Measurements from ENCODE around the gene RNU6-9.
A peak's percentile ranks its signal among the peaks of the same experiment; 100 is the strongest.

RNU6-9 gene

DNA sequence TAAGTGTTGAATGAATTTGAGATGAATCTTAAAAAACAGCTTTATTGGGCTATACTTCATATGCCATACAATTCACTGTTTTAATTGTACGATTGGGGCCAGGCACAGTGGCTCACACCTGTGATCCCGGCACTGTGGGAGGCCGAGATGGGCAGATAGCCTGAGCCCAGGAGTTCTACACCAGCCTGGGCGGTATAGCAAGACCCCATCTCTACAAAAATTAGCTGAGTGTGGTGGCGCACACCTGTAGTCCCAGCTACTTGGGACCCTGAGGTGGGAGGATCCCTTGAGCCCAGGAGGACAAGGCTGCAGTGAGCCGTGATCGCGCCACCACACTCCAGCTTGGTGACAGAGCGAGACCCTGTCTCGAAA is 42.9 kb downstream of the RNU6-9 start:
- no peak for DNase-seq (ENCODE audit: low spot score)

DNA sequence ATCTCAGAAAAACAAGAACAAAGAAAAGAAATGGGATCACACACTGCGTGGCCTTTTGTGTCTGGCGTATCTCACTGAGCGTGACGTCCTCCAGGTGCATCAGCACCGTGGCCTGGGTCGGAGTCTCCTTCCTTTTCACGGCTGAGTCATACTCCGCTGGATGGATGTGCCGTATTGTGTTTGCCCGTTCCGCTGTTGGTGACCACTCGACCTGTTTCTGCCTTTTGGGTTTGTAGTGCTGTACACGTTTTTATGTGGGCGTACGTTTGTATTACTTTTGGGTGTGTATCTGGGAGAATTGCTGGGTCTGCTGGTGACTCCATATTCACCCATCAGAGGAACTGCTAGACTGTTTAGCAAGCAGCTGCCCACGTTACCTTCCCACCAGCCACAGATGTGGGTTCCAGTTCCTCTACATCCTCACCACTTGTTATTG is 44.0 kb downstream of the RNU6-9 start:
- no peak for DNase-seq (ENCODE audit: low spot score)

GRCh38 chr19:938233-938923 is 45.1 kb downstream of the RNU6-9 start:
- no peak for DNase-seq (ENCODE audit: low spot score)

DNA sequence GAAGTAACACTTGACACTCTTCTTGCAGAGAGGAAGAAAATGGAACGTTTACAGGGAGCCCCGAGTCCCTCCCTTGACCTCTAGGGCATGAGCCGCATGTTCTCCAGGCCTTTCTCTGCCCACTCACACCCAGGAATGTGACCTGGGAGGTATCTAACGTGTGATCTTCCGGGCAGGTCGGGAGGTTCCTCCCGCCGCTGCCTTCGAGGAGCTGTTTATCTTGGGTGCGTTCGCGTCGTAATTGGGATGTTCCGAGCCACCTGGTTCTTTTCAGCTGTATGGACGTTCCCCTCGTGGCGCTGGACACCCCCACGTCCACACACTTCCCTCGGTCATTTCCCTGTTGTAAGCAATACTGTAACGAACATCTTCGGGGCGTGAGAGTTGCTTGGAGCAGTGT is 46.2 kb downstream of the RNU6-9 start:
- DNase-seq (ENCODE audit: low spot score): no peak

- no peak for DNase-seq (ENCODE audit: low spot score)
These were observed 46.6 kb downstream of the RNU6-9 start for GRCh38 chr19:939922-940321.

GRCh38 chr19:940591-941291 is 47.5 kb downstream of the RNU6-9 start:
- peak; percentile 54 for DNase-seq (ENCODE audit: low spot score)

- DNase-seq (ENCODE audit: low spot score): no peak
These were observed 48.2 kb downstream of the RNU6-9 start for GRCh38 chr19:941292-942132.

GRCh38 chr19:942133-942645 is 48.9 kb downstream of the RNU6-9 start:
- DNase-seq (ENCODE audit: low spot score): no peak

All from RKO (cell line).